ENCODE measurements around the gene MTMR3. TPM values are rescaled to one million over a fixed set of nuclear protein-coding genes. Genes with fewer than 3 reads are reported as not detected.
"Not testable (repeated sequence)": the region's sequence is repeated elsewhere in the genome, so short reads cannot be mapped to it uniquely, and the experiment has no call there.

The MTMR3 gene
- total RNA-seq, 1 donor from 2014 or later: 25.5 TPM

DNA sequence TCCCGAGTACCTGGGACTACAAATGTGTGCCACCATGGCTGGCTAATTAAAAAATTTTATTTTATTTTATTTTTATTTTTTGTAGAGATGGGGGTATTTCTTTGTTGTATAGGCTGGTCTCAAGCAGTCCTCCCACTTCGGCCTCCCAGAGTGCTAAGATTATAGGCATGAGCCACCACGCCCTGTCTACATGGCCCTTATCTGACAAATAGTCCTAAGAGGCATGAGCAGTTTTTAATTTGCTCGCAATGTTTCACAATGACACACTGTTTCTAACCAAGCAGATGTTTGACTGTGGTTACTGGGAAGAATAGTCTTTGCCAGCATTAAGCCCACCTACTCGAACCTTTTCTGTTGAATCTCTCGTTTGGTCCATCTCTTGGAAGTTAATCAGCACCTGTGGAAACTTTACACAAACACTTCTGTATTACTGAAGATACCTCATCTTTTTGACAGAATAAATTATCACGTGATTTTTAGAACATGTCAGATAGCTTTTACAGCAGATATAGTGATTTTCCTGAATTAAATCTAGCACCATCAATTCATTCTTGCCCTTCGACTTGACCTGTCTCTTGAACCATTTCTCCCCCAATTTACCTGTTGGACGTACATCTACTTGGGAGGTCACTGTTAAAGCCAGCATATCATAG is 71.4 kb downstream of the MTMR3 start:
- DNase-seq (ENCODE audit: extremely low read depth, low read depth, low spot score): no peak

GRCh38 chr22:29956680-29957079 is 73.7 kb downstream of the MTMR3 start:
- DNase-seq (ENCODE audit: extremely low read depth, low read depth, low spot score): no peak

- no peak for DNase-seq (ENCODE audit: extremely low read depth, low read depth, low spot score)
Measured at GRCh38 chr22:29958170-29958569, 75.2 kb downstream of the MTMR3 start.

DNA sequence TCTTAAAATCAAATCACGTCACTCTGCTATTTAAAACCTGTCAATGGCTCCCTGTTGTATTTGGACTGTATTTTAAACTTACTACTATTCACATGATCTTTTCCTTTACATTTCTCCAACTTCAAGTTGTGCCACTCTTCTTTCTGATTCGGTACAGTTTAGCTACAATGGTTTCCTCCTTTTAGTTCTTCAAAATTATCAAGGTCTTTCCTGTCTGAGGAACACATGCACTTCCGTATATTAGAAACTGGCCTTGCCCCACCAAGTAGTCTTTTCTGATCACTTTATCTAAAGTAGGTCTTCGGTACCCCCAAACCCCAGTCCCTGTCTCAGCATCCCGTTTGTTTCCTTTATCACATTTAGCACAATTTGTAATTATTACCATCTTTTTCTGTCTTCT is 81.8 kb downstream of the MTMR3 start:
- DNase-seq (ENCODE audit: extremely low read depth, low read depth, low spot score): no peak

- DNase-seq (ENCODE audit: extremely low read depth, low read depth, low spot score): no peak
Measured at GRCh38 chr22:29967461-29967860, 84.5 kb downstream of the MTMR3 start.

- no peak for DNase-seq (ENCODE audit: extremely low read depth, low read depth, low spot score)
Measured at GRCh38 chr22:29971607-29972006, 88.6 kb downstream of the MTMR3 start.

DNA sequence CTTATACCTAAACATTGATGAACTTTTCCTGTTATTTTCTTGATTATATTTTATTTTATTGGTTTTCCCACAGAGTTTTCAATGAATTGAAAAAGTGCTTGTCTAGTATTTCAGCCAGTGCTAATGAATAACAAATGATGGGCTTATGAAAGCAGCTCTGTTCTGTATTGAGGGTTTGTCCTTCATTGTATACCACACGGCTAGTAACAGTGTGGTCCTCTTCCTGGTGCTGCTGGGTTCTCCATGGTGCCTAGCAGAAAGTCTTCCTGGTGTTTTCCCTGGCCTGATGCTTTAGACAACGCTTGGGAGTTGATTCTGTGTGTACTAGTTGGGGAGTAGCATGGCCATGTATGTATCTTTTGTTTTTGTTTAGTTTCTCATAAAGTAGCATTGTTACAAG is 89.1 kb downstream of the MTMR3 start:
- DNase-seq (ENCODE audit: extremely low read depth, low read depth, low spot score): no peak

GRCh38 chr22:29973269-29973668 is 90.3 kb downstream of the MTMR3 start:
- DNase-seq (ENCODE audit: extremely low read depth, low read depth, low spot score): no peak

GRCh38 chr22:29973680-29974079 is 90.7 kb downstream of the MTMR3 start:
- DNase-seq (ENCODE audit: extremely low read depth, low read depth, low spot score): not testable (repeated sequence)

DNA sequence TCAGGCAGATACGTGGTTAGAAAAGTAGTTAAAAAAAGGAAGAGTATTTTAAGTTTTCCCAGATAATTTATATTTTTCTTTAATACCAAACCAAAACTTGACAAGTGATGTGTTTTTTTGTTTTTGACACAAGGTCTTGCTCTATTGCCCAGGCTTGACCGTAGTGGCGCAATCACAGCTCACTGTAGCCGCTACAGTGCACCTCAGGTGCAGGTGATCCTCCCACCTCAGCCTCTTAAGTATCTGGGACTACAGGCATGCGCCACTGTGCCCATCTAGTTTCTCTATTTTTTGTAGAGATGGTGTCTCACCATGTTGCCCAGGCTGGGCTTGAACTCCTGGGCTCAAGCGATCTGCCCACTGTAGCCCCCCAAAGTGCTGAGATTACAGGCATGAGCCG is 92.5 kb downstream of the MTMR3 start:
- no peak for DNase-seq (ENCODE audit: extremely low read depth, low read depth, low spot score)

DNA sequence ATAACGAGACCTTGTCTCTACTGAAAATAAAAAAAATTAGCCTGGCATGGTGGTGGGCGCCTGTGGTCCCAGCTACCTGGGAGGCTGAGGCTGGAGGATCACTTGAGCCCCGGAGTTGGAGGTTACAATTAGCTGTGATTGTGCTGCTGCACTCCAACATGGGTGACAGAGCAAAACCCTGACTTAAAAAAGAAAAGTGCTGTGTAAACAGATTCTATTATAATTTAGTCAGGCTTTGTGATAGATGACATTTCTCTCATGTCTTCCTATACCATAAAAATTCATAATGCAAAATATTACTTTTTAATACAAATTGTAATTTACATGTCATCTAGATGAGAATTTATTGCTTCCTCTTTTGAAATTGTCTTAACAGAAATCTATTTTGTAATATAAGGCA is 94.1 kb downstream of the MTMR3 start:
- no peak for DNase-seq (ENCODE audit: extremely low read depth, low read depth, low spot score)

DNA sequence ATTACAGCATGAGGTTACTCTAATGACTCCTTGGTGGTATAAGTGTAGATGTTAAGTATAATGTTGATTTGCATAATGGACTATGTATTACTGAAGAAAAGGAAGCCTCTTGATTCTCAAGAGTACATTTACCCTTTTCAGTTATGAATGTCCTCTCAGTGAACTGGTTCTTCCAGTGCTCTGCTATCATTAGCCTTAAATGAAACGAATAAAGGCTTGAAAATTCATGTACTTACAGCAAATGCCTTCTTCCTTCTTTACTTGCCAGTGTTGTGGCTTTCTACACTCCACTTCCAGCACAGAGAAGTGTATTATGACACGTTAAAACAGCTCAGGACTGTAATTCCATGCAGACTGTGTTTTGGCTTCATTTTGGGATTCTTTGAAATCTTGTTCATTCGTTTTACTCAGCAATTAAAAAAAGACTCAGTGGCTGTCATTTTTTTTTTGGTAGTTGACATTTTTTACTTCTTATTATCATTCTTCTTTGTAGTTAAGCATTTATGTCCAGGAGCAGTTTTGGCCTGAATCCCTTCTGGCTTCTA is 96.9 kb downstream of the MTMR3 start:
- no peak for DNase-seq (ENCODE audit: extremely low read depth, low read depth, low spot score)

DNA sequence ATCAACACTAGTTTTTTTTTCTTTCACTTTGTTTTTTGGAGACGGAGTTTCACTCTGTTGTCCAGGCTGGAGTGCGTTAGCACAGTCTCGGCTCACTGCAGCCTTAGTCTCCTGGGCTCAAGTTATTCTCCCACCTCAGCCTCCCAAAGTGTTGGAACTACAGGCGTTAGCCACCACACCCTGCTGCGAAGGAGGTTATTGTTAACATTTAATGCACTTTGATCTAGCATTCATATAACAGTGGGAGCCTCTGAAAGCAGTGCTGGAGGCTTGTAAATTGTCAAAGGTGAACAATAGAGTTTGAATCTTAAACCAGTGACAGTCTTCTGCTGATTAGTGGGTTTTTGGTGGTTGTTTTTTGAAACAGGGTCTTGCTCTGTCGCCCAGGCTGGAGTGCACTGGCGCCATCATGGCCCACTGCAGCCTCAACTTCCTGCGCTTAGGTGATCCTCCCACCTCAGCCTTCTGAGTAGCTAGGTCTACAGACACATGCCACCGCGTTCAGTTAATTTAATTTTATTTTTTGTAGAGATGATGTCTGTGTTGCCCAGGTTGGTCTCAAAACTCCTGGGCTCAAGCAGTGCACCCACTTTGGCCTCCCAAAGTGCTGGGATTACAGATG is 100.4 kb downstream of the MTMR3 start:
- DNase-seq (ENCODE audit: extremely low read depth, low read depth, low spot score): no peak

GRCh38 chr22:29985912-29986311 is 102.9 kb downstream of the MTMR3 start:
- no peak for DNase-seq (ENCODE audit: extremely low read depth, low read depth, low spot score)

DNA sequence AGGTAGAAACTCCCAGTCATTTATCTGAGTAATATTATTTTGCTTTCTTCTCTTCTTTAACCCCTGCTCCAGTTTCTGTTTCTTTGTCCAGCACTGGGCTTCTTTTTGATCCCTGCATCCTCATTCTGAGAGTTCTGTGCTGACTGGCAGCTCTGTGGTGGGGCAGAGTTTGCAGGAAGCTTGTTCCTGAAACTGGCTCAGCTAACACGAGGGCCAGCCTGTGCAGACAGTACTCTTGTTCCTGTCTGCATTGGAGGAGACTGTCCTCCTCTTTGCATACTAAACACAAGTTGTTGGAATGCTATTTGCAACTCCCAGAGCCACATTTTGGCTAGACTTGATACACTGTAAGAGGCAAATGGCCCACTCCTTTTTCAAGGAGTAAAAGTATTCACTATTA is 104.2 kb downstream of the MTMR3 start:
- no peak for DNase-seq (ENCODE audit: extremely low read depth, low read depth, low spot score)

DNA sequence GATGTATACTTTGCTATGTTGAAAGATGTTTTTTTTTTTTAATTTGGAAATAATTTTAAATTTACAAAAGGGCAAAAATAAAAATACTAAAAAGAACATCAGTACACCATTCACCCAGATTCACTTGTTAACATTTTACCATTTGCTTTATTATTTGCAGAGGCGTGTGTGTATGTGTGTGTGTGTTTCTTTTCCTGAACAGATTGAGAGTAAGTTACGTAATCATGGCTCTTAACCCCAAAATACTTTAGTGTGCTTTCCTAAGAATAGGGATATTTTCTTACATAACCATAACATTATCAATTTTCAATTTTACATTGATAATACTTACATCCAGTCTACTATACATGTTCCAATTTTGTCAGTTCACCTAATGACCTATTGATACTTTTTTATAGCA is 105.7 kb downstream of the MTMR3 start:
- DNase-seq (ENCODE audit: extremely low read depth, low read depth, low spot score): no peak

DNA sequence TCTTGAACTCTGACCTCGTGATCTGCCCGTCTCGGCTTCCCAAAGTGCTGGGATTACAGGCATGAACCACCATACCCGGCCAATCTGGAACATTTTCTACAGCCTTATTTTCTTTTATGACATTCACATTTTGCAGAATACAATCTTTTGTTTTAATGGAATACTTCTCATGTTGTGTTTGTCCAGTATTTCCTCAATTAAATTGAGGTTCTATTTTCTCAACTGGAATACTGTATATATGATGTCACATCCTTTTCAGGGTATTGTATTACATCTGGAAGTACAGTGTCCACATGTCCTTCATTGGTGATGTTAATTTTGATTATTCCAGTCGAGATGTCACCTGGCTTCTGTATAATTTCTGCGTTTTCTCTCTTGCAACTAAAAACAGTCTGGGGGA is 106.5 kb downstream of the MTMR3 start:
- DNase-seq (ENCODE audit: extremely low read depth, low read depth, low spot score): no peak

- DNase-seq (ENCODE audit: extremely low read depth, low read depth, low spot score): no peak
Measured at GRCh38 chr22:29992341-29993275, 109.6 kb downstream of the MTMR3 start.

DNA sequence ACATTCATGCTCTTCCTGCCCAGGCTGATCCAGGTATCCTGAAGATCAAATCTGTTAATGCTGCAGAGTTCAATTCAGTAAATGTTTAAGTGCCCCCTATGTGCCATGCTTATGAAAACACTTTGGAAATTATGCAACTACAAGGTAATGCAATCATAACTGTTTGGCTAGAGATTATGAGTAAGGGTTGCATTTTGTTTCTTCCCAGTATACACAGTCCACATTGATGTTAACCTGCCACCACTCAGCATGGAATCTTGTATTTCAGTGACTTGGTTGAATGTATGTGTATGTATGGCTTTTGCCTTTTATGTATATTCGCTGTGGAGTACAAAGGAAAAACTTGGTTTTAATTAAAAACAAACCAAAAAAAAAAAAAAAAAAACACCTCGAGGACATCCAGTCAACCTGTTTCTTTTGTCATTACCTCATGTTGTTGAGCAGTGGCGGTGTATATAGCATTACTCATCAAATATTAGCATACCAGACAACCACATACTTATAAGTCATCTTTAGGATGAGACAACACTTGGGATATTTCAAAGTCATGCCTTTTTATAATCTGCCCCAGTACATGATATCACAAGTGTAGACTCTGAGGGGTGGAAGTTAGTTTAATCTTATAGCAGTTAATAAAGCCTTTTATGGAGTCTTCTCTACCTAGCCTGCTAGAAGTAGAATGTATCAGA is 111.2 kb downstream of the MTMR3 start:
- no peak for DNase-seq (ENCODE audit: extremely low read depth, low read depth, low spot score)

GRCh38 chr22:29994943-29995342 is 112.0 kb downstream of the MTMR3 start:
- DNase-seq (ENCODE audit: extremely low read depth, low read depth, low spot score): no peak

GRCh38 chr22:29997107-29997506 is 114.1 kb downstream of the MTMR3 start:
- no peak for DNase-seq (ENCODE audit: extremely low read depth, low read depth, low spot score)
